HuH-7 (cell line): ENCODE data around the gene BDKRB2.
A peak's percentile ranks its signal among the peaks of the same experiment; 100 is the strongest.

ENCODE experiments used
- DNase-seq: peaks from one replicate; pipeline ENCODE4 v3.0.0; 2011; ENCODE audit warnings: low spot score

Gene BDKRB2

GRCh38 chr14:96272777-96273473 lies 68.3 kb downstream of the BDKRB2 start:
- no peak for DNase-seq

GRCh38 chr14:96273629-96274028 lies 69.0 kb downstream of the BDKRB2 start:
- DNase-seq, result no peak

- DNase-seq, result no peak
These were observed 69.5 kb downstream of the BDKRB2 start for GRCh38 chr14:96274122-96274521.

GRCh38 chr14:96274543-96274942 lies 69.9 kb downstream of the BDKRB2 start:
- DNase-seq, result no peak

GRCh38 chr14:96275177-96276112 lies 70.8 kb downstream of the BDKRB2 start:
- peak; percentile 62 for DNase-seq

GRCh38 chr14:96277890-96278289 lies 73.3 kb downstream of the BDKRB2 start:
- DNase-seq, result no peak

GRCh38 chr14:96279564-96279963 lies 74.9 kb downstream of the BDKRB2 start:
- no peak for DNase-seq

GRCh38 chr14:96280104-96280503 lies 75.5 kb downstream of the BDKRB2 start:
- DNase-seq, result no peak

GRCh38 chr14:96281486-96281885 lies 76.8 kb downstream of the BDKRB2 start:
- DNase-seq, result no peak

GRCh38 chr14:96284008-96284407 lies 79.4 kb downstream of the BDKRB2 start:
- DNase-seq, result no peak

GRCh38 chr14:96284430-96284829 lies 79.8 kb downstream of the BDKRB2 start:
- no peak for DNase-seq

- DNase-seq, result no peak
These were observed 81.0 kb downstream of the BDKRB2 start for GRCh38 chr14:96285667-96286066.

- no peak for DNase-seq
These were observed 81.6 kb downstream of the BDKRB2 start for GRCh38 chr14:96286251-96286650.

GRCh38 chr14:96287856-96288255 lies 83.2 kb downstream of the BDKRB2 start:
- no peak for DNase-seq
